Muscle layer of duodenum (tissue), 2 donors: ENCODE data around the gene DBNL.
A peak's percentile ranks its signal among the peaks of the same experiment; 100 is the strongest.

Experiments used
- H3K27ac ChIP-seq: one replicate; pipeline ENCODE4 v1.7.0; 2013; ENCODE audit warnings: mild to moderate bottlenecking, low read length
- H3K27me3 ChIP-seq: one replicate; pipeline ENCODE4 v1.7.0; 2013; ENCODE audit warnings: low read depth, mild to moderate bottlenecking, control low read depth, low read length
- H3K36me3 ChIP-seq, 2 donors: one replicate each; pipeline ENCODE4 v1.7.0; 2013; ENCODE audit warnings: low read length in 2 of 2, control low read depth in 1 of 2, mild to moderate bottlenecking in 1 of 2; ENCODE audit not compliant: insufficient read depth in 2 of 2, control insufficient read depth in 1 of 2
- H3K4me1 ChIP-seq, 2 donors: one replicate each; pipeline ENCODE4 v1.7.0; 2013; ENCODE audit warnings: low read length in 2 of 2, mild to moderate bottlenecking in 2 of 2, control low read depth in 1 of 2, moderate library complexity in 1 of 2; ENCODE audit not compliant: insufficient read depth in 2 of 2, control insufficient read depth in 1 of 2
- H3K4me3 ChIP-seq, 2 donors: one replicate each; pipeline ENCODE4 v1.7.0; 2013; ENCODE audit warnings: low read length in 2 of 2, low read depth in 1 of 2, mild to moderate bottlenecking in 1 of 2
- H3K9me3 ChIP-seq, 2 donors: one replicate each; pipeline ENCODE4 v1.7.0; 2013; ENCODE audit warnings: low read length in 2 of 2, control low read depth in 1 of 2, mild to moderate bottlenecking in 1 of 2; ENCODE audit not compliant: control insufficient read depth in 1 of 2
- donor health status: healthy.

The DBNL gene

GRCh38 chr7:44096326-44096881, 51.9 kb downstream of the DBNL start:
- Histone ChIP-seq H3K4me3 (no peak overlapping the region), H3K27ac (no peak overlapping the region), H3K4me1 (peaks cover 0 to 13% of the 10 kb centered on the region in 2 donors), H3K36me3 (no peaks in the 10 kb centered on the region), H3K9me3 (no peaks in the 10 kb centered on the region), H3K27me3 (no peaks in the 10 kb centered on the region)

GRCh38 chr7:44097064-44097932, 52.8 kb downstream of the DBNL start:
- Histone ChIP-seq H3K36me3 (no peaks in the 10 kb centered on the region), H3K27me3 (no peaks in the 10 kb centered on the region), H3K27ac (no peak overlapping the region), H3K9me3 (no peaks in the 10 kb centered on the region), H3K4me3 (no peak overlapping the region), H3K4me1 (peaks cover 0 to 13% of the 10 kb centered on the region in 2 donors)

GRCh38 chr7:44098092-44099068, 53.9 kb downstream of the DBNL start:
- Histone ChIP-seq H3K4me1 (peaks cover 0 to 13% of the 10 kb centered on the region in 2 donors), H3K27me3 (peaks cover 2% of the 10 kb centered on the region), H3K9me3 (no peaks in the 10 kb centered on the region), H3K27ac (no peak overlapping the region), H3K4me3 (no peak overlapping the region), H3K36me3 (no peaks in the 10 kb centered on the region)

GRCh38 chr7:44099669-44100068, 55.2 kb downstream of the DBNL start:
- Histone ChIP-seq H3K9me3 (no peaks in the 10 kb centered on the region), H3K4me3 (no peak overlapping the region)

GRCh38 chr7:44100458-44101302, 56.2 kb downstream of the DBNL start:
- H3K4me3 ChIP-seq: no peak overlapping the region
- H3K4me1 ChIP-seq: no peaks in the 10 kb centered on the region
- no peaks in the 10 kb centered on the region for H3K36me3 ChIP-seq
- H3K9me3 ChIP-seq: no peaks in the 10 kb centered on the region
- peaks cover 7% of the 10 kb centered on the region for H3K27me3 ChIP-seq
- H3K27ac ChIP-seq: peak overlapping the region; percentile 64

More at GRCh38 chr7:44099669-44100068, 55.2 kb downstream of the DBNL start:
- Histone ChIP-seq H3K27ac (no peak overlapping the region), H3K27me3 (peaks cover 7% of the 10 kb centered on the region), H3K4me1 (peaks cover 0 to 7% of the 10 kb centered on the region in 2 donors), H3K36me3 (no peaks in the 10 kb centered on the region)

- H3K4me3 ChIP-seq: no peak overlapping the region
- H3K4me1 ChIP-seq: no peaks in the 10 kb centered on the region
- peak overlapping the region; percentile 64 for H3K27ac ChIP-seq
- peaks cover 0 to 5% of the 10 kb centered on the region in 2 donors for H3K36me3 ChIP-seq
- peaks cover 7% of the 10 kb centered on the region for H3K27me3 ChIP-seq
- H3K9me3 ChIP-seq: no peaks in the 10 kb centered on the region
These were observed 56.9 kb downstream of the DBNL start for GRCh38 chr7:44101303-44101965.

GRCh38 chr7:44101966-44102845, 57.7 kb downstream of the DBNL start:
- no peak overlapping the region for H3K4me3 ChIP-seq
- H3K9me3 ChIP-seq: no peaks in the 10 kb centered on the region
- peaks cover 0 to 8% of the 10 kb centered on the region in 2 donors for H3K36me3 ChIP-seq
- H3K27me3 ChIP-seq: peaks cover 7% of the 10 kb centered on the region
- H3K27ac ChIP-seq: no peak overlapping the region
- H3K4me1 ChIP-seq: no peaks in the 10 kb centered on the region

- no peak overlapping the region for H3K4me3 ChIP-seq
- H3K36me3 ChIP-seq: peaks cover 0 to 8% of the 10 kb centered on the region in 2 donors
- no peak overlapping the region for H3K27ac ChIP-seq
- peaks cover 7% of the 10 kb centered on the region for H3K27me3 ChIP-seq
- no peaks in the 10 kb centered on the region for H3K4me1 ChIP-seq
- no peaks in the 10 kb centered on the region for H3K9me3 ChIP-seq
These were observed 58.5 kb downstream of the DBNL start for GRCh38 chr7:44102846-44103565.

- Histone ChIP-seq H3K27me3 (peaks cover 7% of the 10 kb centered on the region), H3K27ac (no peak overlapping the region), H3K36me3 (peaks cover 0 to 8% of the 10 kb centered on the region in 2 donors), H3K4me1 (no peaks in the 10 kb centered on the region), H3K9me3 (no peaks in the 10 kb centered on the region), H3K4me3 (no peak overlapping the region)
These were observed 59.0 kb downstream of the DBNL start for GRCh38 chr7:44103566-44103922.
